OCI-LY7 (cell line): Measurements from ENCODE around the gene KIT. TPM values are rescaled to one million over a fixed set of nuclear protein-coding genes. Genes with fewer than 3 reads are reported as not detected.
"Not testable (repeated sequence)": the region's sequence is repeated elsewhere in the genome, so short reads cannot be mapped to it uniquely, and the experiment has no call there.

Experiments
- BruUV-seq: library from RNA; stranded (reverse); fragments of 400-500 nt; replicated peaks from 2 replicates; lab custom pipeline; 2021; lab: Mats Ljungman, UMichigan
- CTCF ChIA-PET: fragments of 300-600 bp; sonication (Branson Sonifier 250); formaldehyde crosslinking; loops from one replicate; lab custom pipeline; 2022; ENCODE audit warnings: antibody characterized with exemption; ENCODE audit not compliant: unreplicated experiment; lab: Charles Lee
- POLR2A ChIA-PET: fragments of 300-600 bp; sonication (Branson Sonifier 250); formaldehyde crosslinking; loops from one replicate; lab custom pipeline; 2022; ENCODE audit warnings: antibody characterized with exemption; lab: Charles Lee
- DNase-seq: peaks from one replicate; pipeline ENCODE4 v3.0.0-alpha.2; 2015; ENCODE audit warnings: low spot score
- H2AFZ ChIP-seq: fragments of 200-600 bp; sonication (generic), shearing (Covaris generic); 2 replicates; pipeline ENCODE4 v1.6.1; 2014; ENCODE audit warnings: mild to moderate bottlenecking, antibody characterized with exemption, low read length, moderate library complexity
- H3K27ac ChIP-seq: fragments of 200-600 bp; sonication (generic); 2 replicates; pipeline ENCODE4 v1.5.1; 2014; ENCODE audit warnings: mixed run types, low read depth, mild to moderate bottlenecking, moderate library complexity, low read length, inconsistent platforms; ENCODE audit not compliant: poor library complexity, severe bottlenecking
- H3K36me3 ChIP-seq: fragments of 200-600 bp; sonication (generic); 2 replicates; pipeline ENCODE4 v1.6.1; 2014; ENCODE audit warnings: mild to moderate bottlenecking, antibody characterized with exemption, low read length, moderate library complexity, mixed read lengths; ENCODE audit not compliant: insufficient read depth
- H3K4me1 ChIP-seq: fragments of 200-600 bp; sonication (generic); 2 replicates; pipeline ENCODE4 v1.5.1; 2014; ENCODE audit warnings: mild to moderate bottlenecking, low read length; ENCODE audit not compliant: insufficient read depth, poor library complexity, severe bottlenecking
- H3K4me2 ChIP-seq: fragments of 200-600 bp; sonication (generic); 2 replicates; pipeline ENCODE4 v1.6.1; 2014; ENCODE audit warnings: mild to moderate bottlenecking, low read length
- H3K4me3 ChIP-seq: fragments of 200-600 bp; sonication (generic); 2 replicates; pipeline ENCODE4 v1.5.1; 2014; ENCODE audit warnings: mild to moderate bottlenecking, low read depth, low read length; ENCODE audit not compliant: poor library complexity, severe bottlenecking
- H3K79me2 ChIP-seq: fragments of 200-600 bp; sonication (generic); 2 replicates; pipeline ENCODE4 v1.6.1; 2016; ENCODE audit warnings: low read depth, mild to moderate bottlenecking, low read length, moderate library complexity, mixed read lengths; ENCODE audit not compliant: insufficient read depth
- H3K9me2 ChIP-seq: fragments of 200-600 bp; sonication (generic); 2 replicates; pipeline ENCODE4 v1.6.1; 2016; ENCODE audit warnings: mild to moderate bottlenecking, low read length, mixed read lengths; ENCODE audit not compliant: insufficient read depth
- H3K9me3 ChIP-seq: fragments of 200-600 bp; sonication (generic); 2 replicates; pipeline ENCODE4 v1.6.1; 2014; ENCODE audit warnings: mild to moderate bottlenecking, mixed run types, low read length, mixed read lengths
- H4K20me1 ChIP-seq: fragments of 200-600 bp; sonication (generic); 2 replicates; pipeline ENCODE4 v1.6.1; 2014; ENCODE audit warnings: mild to moderate bottlenecking, antibody characterized with exemption, low read length, moderate library complexity, mixed read lengths; ENCODE audit not compliant: insufficient read depth
- EZH2phosphoT487 ChIP-seq: fragments of 200-600 bp; sonication (generic); IDR thresholded peaks from 2 replicates; pipeline ENCODE4 v1.6.1; 2018; ENCODE audit warnings: low read depth, borderline replicate concordance, mild to moderate bottlenecking, mixed run types, antibody characterized with exemption, low read length, moderate library complexity, mixed read lengths
- intact Hi-C: fragments of 100-400 bp; cut with micrococcal nuclease; formaldehyde crosslinking; loops from one replicate; pipeline ENCODE4 v1.10.0; 2022; ENCODE audit not compliant: unreplicated experiment
- total RNA-seq, 2 experiments: library from RNA; depleted of rRNA in 1 of 2; stranded (reverse); fragments of >200 nt in 1 of 2; shearing (Covaris generic) in 1 of 2; gene quantifications; 2 replicates each; pipeline ENCODE4 v1.2.3, GENCODE V29; 2014 to 2022
- TF ChIP-seq, protein P1 (sequence below): fragments of 200-600 bp; sonication (generic); conservative IDR thresholded peaks from 2 replicates; pipeline ENCODE4 v1.5.1; 2014; ENCODE audit warnings: mild to moderate bottlenecking, antibody characterized with exemption, low read length, moderate library complexity, mixed read lengths

The KIT gene
- total RNA-seq, 2 experiments from 2014 or later, result not detected

DNA sequence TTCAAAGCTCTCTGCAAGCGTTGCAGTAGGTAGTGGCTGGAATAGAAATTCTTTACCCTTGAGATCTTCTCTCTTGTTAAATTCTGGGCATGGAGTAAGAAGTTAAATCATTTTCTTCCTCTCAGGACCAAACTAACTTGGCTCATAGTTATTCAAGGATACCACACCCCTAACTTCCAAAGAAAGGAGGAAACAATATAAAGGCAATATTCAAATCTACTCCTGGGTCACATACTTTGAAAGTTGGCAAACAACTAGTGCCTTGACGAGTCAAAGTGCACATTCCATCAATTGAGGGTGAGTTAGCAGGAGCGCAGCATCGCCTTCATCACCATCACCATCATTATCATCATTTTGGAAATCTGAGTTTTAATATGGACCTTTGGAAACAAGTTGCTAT is 20.4 kb upstream of the KIT start:
- TF ChIP-seq EZH2phosphoT487, result no peak
- TF ChIP-seq, protein P1, sequence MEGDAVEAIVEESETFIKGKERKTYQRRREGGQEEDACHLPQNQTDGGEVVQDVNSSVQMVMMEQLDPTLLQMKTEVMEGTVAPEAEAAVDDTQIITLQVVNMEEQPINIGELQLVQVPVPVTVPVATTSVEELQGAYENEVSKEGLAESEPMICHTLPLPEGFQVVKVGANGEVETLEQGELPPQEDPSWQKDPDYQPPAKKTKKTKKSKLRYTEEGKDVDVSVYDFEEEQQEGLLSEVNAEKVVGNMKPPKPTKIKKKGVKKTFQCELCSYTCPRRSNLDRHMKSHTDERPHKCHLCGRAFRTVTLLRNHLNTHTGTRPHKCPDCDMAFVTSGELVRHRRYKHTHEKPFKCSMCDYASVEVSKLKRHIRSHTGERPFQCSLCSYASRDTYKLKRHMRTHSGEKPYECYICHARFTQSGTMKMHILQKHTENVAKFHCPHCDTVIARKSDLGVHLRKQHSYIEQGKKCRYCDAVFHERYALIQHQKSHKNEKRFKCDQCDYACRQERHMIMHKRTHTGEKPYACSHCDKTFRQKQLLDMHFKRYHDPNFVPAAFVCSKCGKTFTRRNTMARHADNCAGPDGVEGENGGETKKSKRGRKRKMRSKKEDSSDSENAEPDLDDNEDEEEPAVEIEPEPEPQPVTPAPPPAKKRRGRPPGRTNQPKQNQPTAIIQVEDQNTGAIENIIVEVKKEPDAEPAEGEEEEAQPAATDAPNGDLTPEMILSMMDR, result no peak
- no peaks in the 10 kb centered on the region for H3K9me3 ChIP-seq
- no TSS peak for BruUV-seq
- intact Hi-C loops, result no loop called here
- no peaks in the 10 kb centered on the region for H3K79me2 ChIP-seq
- H3K4me1 ChIP-seq, result no peaks in the 10 kb centered on the region
- H3K4me3 ChIP-seq, result no peak overlapping the region
- H3K9me2 ChIP-seq, result no peaks in the 10 kb centered on the region
- DNase-seq, result no peak
- no peaks in the 10 kb centered on the region for H4K20me1 ChIP-seq
- no peak overlapping the region for H2AFZ ChIP-seq
- no peak overlapping the region for H3K4me2 ChIP-seq
- POLR2A ChIA-PET, result no interaction called here
- CTCF ChIA-PET, result no interaction called here
- H3K36me3 ChIP-seq, result no peaks in the 10 kb centered on the region
- H3K27ac ChIP-seq, result no peak overlapping the region

DNA sequence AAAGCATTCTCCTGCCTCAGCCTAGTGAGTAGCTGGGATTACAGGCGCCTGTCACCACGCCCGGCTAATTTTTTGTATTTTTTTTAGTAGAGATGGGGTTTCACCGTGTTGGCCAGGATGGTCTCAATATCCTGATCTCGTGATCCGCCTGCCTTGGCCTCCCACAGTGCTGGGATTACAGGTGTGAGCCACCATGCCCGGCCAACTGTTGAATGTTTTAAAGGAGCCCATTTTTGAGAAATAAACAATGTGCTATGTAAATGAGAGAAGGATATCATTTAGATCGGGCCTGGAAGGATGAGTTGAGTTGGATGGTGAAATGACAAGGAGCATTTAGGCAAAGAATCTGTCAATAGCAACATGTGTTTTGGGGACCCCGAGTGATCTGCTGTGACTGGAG is 16.7 kb upstream of the KIT start:
- H3K4me2 ChIP-seq, H3K27ac ChIP-seq, BruUV-seq, H3K9me2 ChIP-seq, H4K20me1 ChIP-seq, H3K4me3 ChIP-seq, H3K36me3 ChIP-seq, H3K79me2 ChIP-seq, H3K4me1 ChIP-seq, intact Hi-C loops, DNase-seq, H3K9me3 ChIP-seq, H2AFZ ChIP-seq, CTCF ChIA-PET: not testable (repeated sequence)
- POLR2A ChIA-PET, result interaction anchor here (1.0 kb wide), 1 partner anchor 9 kb away, joined by 3 read pairs; no protein-coding TSS in a partner anchor

DNA sequence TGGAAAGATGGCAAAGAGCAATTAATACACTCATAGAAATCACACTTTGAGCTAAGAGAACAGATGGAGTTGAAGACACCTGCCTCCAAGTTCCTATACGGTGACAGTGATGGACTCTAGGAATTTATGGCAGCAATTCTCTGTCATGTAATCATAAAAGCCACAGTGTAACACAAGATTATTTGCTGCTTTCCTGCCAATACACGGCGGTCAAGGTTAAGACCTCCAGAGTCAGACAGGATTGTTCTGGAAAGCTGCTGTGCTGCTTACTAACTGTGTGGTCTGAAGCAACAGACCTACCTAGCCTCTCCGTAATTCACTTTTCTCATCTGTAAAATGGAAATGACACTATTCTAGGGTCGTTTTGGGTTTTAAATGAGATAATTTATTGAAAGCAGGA is 14.6 kb upstream of the KIT start:
- H3K36me3 ChIP-seq, result no peaks in the 10 kb centered on the region
- BruUV-seq, result no TSS peak
- H3K9me3 ChIP-seq, result no peaks in the 10 kb centered on the region
- ChIA-PET CTCF (no interaction called here), POLR2A (interaction anchor here (0.6 kb wide), 1 partner anchor 25 kb away, joined by 3 read pairs; no protein-coding TSS in a partner anchor)
- TF ChIP-seq, protein P1, result no peak
- TF ChIP-seq EZH2phosphoT487, result no peak
- H3K4me1 ChIP-seq, result no peaks in the 10 kb centered on the region
- no peak overlapping the region for H2AFZ ChIP-seq
- H3K27ac ChIP-seq, result no peak overlapping the region
- intact Hi-C loops, result no loop called here
- H3K4me3 ChIP-seq, result no peak overlapping the region
- H3K79me2 ChIP-seq, result no peaks in the 10 kb centered on the region
- no peaks in the 10 kb centered on the region for H3K9me2 ChIP-seq
- no peak overlapping the region for H3K4me2 ChIP-seq
- DNase-seq, result no peak
- no peaks in the 10 kb centered on the region for H4K20me1 ChIP-seq
